ENCODE results near the gene TMEM72. TPM values are rescaled to one million over a fixed set of nuclear protein-coding genes. Genes with fewer than 3 reads are reported as not detected.

TMEM72 gene
- polyA plus RNA-seq, 2 of the 4 experiments (the other 2 are of a cell fraction): not detected

DNA sequence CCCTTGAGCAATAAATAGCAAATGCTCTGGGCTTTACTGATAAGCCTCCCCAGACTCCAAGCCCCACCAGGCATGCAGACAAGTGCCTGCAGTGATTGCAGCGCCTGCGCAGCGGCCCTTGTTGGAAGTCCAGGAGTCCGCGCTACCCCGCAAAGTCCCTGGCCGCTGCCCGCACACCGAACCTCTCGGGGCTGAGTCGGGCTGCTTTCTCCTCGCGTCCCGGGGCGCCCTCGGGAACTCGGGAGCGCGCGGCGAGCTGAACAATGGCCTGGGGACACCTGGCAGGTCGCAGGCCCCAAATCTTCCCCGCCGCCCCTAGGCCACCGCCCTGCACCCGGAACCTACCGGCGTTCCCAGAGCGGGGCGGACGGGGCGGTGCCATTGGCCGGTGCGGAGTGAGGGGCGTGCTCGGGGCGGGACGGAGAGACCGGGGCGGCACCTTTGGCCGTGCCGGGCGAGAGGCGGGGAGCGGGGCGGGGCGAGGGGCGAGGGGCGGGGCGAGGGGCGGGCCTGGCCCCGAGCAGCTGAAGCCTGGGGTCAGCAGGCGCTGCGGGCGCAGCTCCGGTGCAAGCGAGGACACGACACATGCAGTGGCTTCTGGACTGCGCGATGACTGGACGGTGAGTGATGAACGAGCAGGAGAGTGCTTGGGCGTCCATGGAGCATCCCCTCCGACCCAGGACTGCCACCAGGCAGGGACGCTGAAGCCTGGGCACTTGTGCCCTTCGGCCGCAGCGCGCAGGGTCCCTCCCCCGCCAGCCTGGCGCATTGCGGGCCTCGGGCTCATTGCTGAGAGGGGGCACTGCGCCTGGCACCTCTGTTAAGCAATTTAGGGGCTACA lies 48.3 kb downstream of the TMEM72 start, which contains the start of gene RASSF4 (continued):
- TF ChIP-seq BCL3 (IDR thresholded peaks at IDR 0.05) (peak; percentile 84; the same call in 1 of the 3 replicates), KDM5A (IDR thresholded peaks at IDR 0.05) (no peak), FOSB (CRISPR knock-in tag; IDR thresholded peaks at IDR 0.05) (no peak), MAZ (IDR thresholded peaks at IDR 0.05; ENCODE audit: borderline replicate concordance, low read depth, low read length) (no peak), CBX2 (IDR thresholded peaks at IDR 0.05; ENCODE audit: borderline replicate concordance, low read depth) (no peak), HOXA7 (CRISPR knock-in tag; IDR thresholded peaks at IDR 0.05) (no peak), HDAC2 (IDR thresholded peaks at IDR 0.05) (no peak), RCOR1 (IDR thresholded peaks at IDR 0.05; ENCODE audit: low read depth, low read length) (no peak), RFX5 (IDR thresholded peaks at IDR 0.05) (peak; percentile 47; the same call in 1 of the 2 replicates), CEBPB (IDR thresholded peaks at IDR 0.05) (no peak), ZSCAN20 (CRISPR knock-in tag; IDR thresholded peaks at IDR 0.05) (no peak), POLR2A (IDR thresholded peaks at IDR 0.05; ENCODE audit: low read length) (peak; percentile 82), JUN (IDR thresholded peaks at IDR 0.05) (peak in 1 of 2 experiments; percentile 86; a peak in 3 of 5 replicates), PBX3 (IDR thresholded peaks at IDR 0.05) (0 out of 2 replicates have a peak, but pooled peaks have one; percentile 25)

GRCh38 chr10:44960088-44960460 lies 48.9 kb downstream of the TMEM72 start:
- CTCF ChIA-PET: interaction anchor here (4.7 kb wide), 1 partner anchor 27 kb away, joined by 22 read pairs; no protein-coding TSS in a partner anchor
- no peak for ATAC-seq
- peak overlapping the region; percentile 53 for H3K4me3 ChIP-seq
- WGBS (ENCODE audit: missing lambda C conversion rate): 83% methylated on average over 8 of the region's 8 CpGs
- peaks cover 12% of the 10 kb centered on the region; the same call in 2 of the 3 replicates for H3K4me1 ChIP-seq
- TF ChIP-seq HMGXB4 (CRISPR knock-in tag; IDR thresholded peaks at IDR 0.05; ENCODE audit: borderline replicate concordance) (no peak), E2F6 (IDR thresholded peaks at IDR 0.05; ENCODE audit: borderline replicate concordance, low read depth) (no peak)
- POLR2A ChIA-PET: interaction anchor here (1.0 to 2.8 kb wide), 4 partner anchors 10 to 19 kb away, joined by 5 to 13 read pairs (median 8); partner anchors contain the start of gene DEPP1
- DNase-seq (ENCODE audit: low read depth in 1 of 2, low spot score in 1 of 2): no peak
- H3K9me3 ChIP-seq: no peaks in the 10 kb centered on the region
- FAIRE-seq: no peak
- peak overlapping the region; percentile 92 for H3K4me2 ChIP-seq
- H3K27ac ChIP-seq: peak overlapping the region; percentile 44 to 73; a peak in 4 of 6 replicates

- DNase-seq (ENCODE audit: low read depth in 1 of 2, low spot score in 1 of 2) (no peak), ATAC-seq (no peak), FAIRE-seq (no peak)
- TF ChIP-seq MYC (IDR thresholded peaks at IDR 0.05; ENCODE audit: borderline replicate concordance, low read length) (no peak), JUNB (IDR thresholded peaks at IDR 0.05) (no peak), FOSL2 (IDR thresholded peaks at IDR 0.05) (no peak), FOSL2 (CRISPR knock-in tag; IDR thresholded peaks at IDR 0.05) (no peak)
- ChIA-PET POLR2A (no interaction called here), CTCF (interaction anchor here (0.8 to 4.7 kb wide), 3 partner anchors 10 to 35 kb away, joined by 3 to 22 read pairs (median 3); no protein-coding TSS in a partner anchor)
- no peak overlapping the region for H3K27ac ChIP-seq
- H3K4me3 ChIP-seq: no peak overlapping the region
- H3K4me2 ChIP-seq: peak overlapping the region; percentile 92
- no peaks in the 10 kb centered on the region for H3K9me3 ChIP-seq
- peaks cover 12% of the 10 kb centered on the region; the same call in 2 of the 3 replicates for H3K4me1 ChIP-seq
- WGBS (ENCODE audit: missing lambda C conversion rate): 91% methylated on average over 7 of the region's 7 CpGs
Measured at GRCh38 chr10:44960482-44961229, 49.5 kb downstream of the TMEM72 start.
